Activated CD8-positive, alpha-beta memory T cell treated with anti-CD3 and anti-CD28 coated beads, Interleukin-2, amount 10 ng/mL, durations not matched to agents 7 days and 5 days (primary cell): Measurements from ENCODE around the gene MYLK3. TPM values are rescaled to one million over a fixed set of nuclear protein-coding genes. Genes with fewer than 3 reads are reported as not detected.
"Not testable (repeated sequence)": the region's sequence is repeated elsewhere in the genome, so short reads cannot be mapped to it uniquely, and the experiment has no call there.

ENCODE experiments used
- ATAC-seq: fragments of 150-1000 bp; cut with Tn5 transposase; one replicate; pipeline ENCODE4 v1.10.0; 2021; ENCODE audit warnings: moderate library complexity
- CTCF ChIA-PET: fragments of 350-600 bp; sonication (Branson Sonifier 250); formaldehyde crosslinking; loops from one replicate; lab custom pipeline; 2021; ENCODE audit warnings: antibody characterized with exemption; lab: Charles Lee
- DNase-seq: peaks from one replicate; pipeline ENCODE4 v3.0.0-alpha.2; 2020
- H3K27ac Mint-ChIP-seq: one replicate; pipeline ENCODE4 v1.8.0; 2021; ENCODE audit warnings: mild to moderate bottlenecking, mixed read lengths
- H3K27me3 Mint-ChIP-seq: one replicate; pipeline ENCODE4 v1.8.0; 2021; ENCODE audit warnings: mixed read lengths
- H3K36me3 Mint-ChIP-seq: one replicate; pipeline ENCODE4 v1.8.0; 2021; ENCODE audit warnings: mild to moderate bottlenecking, mixed read lengths
- H3K4me1 Mint-ChIP-seq: one replicate; pipeline ENCODE4 v1.8.0; 2021; ENCODE audit warnings: mixed read lengths
- H3K4me3 Mint-ChIP-seq: one replicate; pipeline ENCODE4 v1.8.0; 2021; ENCODE audit warnings: mild to moderate bottlenecking, moderate library complexity, mixed read lengths
- H3K9me3 Mint-ChIP-seq: one replicate; pipeline ENCODE4 v1.8.0; 2022; ENCODE audit warnings: low read depth, mixed read lengths
- total RNA-seq, 2 experiments: library from RNA; stranded (reverse); gene quantifications; one replicate each; pipeline ENCODE4 v1.2.3, GENCODE V29; 2021

The MYLK3 gene
- total RNA-seq, 2 experiments from 2014 or later: not detected

DNA sequence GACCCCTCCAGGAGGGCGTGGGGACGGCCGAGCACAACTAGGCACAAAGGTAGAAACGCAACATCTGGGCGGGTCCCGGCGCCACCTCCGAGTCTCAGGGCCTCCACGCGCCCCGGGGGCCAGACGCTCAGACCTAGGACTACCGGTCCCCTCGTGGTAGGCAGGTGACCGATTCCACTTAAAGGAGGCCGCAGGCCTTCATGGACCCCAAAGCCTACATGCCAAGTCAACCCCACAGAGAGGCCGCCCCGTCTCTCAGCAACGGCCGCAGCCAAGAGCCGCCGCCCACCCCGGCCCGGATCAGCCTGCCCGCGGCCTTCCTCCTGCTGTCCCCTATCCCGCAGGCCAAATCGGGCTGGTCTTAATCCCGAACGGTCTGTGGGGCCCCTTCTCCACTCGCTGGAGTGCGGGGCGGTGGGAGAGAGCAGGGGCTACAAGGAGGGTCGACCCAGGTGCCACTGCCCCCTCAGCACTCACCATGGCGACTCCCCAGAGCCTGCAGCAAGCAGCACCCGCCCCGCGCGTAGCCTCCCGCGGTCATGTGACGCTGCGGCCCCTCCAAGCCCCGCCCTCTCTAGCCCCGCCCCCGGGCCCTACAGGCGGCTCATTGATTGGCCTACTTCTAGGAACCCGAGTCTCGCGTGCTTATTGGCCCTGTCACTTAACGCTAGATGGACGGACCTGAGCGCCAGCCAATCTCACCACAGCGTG lies 59.3 kb downstream of the MYLK3 start, which contains the start of gene VPS35:
Gene VPS35, minus strand, starts transcription at position 525 of the 711 bp plus-strand sequence. Its CDS starts 45 bp downstream, at position 480.
- peaks cover 54% of the 10 kb centered on the region for H3K4me1 Mint-ChIP-seq
- CTCF ChIA-PET: interaction anchor here (1.2 to 2.5 kb wide), 2 partner anchors 10 to 15 kb away, joined by 3 to 14 read pairs; no protein-coding TSS in a partner anchor
- peak; percentile 100 for DNase-seq

DNA sequence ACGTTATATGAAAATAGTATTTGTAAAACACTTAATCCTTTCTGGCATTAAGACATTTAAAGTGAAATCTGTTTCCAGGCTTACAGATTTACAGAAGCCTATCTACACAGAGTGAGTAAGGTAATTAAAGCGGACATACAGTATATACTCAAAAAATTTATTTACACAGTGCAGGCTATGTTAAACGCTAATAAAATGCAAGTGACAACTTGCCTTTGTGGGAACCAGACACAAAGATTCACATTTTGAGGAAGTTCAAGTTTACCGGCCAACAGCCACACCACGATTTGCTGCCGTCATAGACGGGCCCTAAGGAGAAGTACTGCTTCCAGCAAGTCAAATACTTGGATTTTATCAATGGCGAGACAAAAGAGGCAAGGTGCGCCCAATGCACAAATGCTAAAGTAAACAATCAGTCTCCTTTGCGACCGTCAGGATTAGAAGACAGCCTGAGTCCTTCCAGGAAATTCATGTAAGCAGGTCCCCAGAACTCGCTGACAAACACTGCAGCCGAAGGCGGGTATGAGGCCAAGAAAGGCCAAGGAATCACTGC lies 60.0 kb downstream of the MYLK3 start:
- DNase-seq: no peak
- H3K27me3 Mint-ChIP-seq: no peaks in the 10 kb centered on the region
- no peak for ATAC-seq
- no peaks in the 10 kb centered on the region for H3K9me3 Mint-ChIP-seq
- H3K36me3 Mint-ChIP-seq: peaks cover 20% of the 10 kb centered on the region
- H3K4me1 Mint-ChIP-seq: peaks cover 57% of the 10 kb centered on the region
- no peak overlapping the region for H3K4me3 Mint-ChIP-seq
- no peak overlapping the region for H3K27ac Mint-ChIP-seq
- CTCF ChIA-PET: interaction anchor here (2.2 kb wide), 1 partner anchor 15 kb away, joined by 12 read pairs; no protein-coding TSS in a partner anchor

More for the DNA sequence above, 59.3 kb downstream of the MYLK3 start, which contains the start of gene VPS35:
- Mint-ChIP-seq H3K4me3 (no peak within 1 kb of the TSS), H3K27ac (no peak within 1 kb of the TSS), H3K36me3 (peaks cover 22% of the 10 kb centered on the region), H3K9me3 (no peaks in the 10 kb centered on the region), H3K27me3 (no peaks in the 10 kb centered on the region)
- peak; percentile 91 for ATAC-seq

DNA sequence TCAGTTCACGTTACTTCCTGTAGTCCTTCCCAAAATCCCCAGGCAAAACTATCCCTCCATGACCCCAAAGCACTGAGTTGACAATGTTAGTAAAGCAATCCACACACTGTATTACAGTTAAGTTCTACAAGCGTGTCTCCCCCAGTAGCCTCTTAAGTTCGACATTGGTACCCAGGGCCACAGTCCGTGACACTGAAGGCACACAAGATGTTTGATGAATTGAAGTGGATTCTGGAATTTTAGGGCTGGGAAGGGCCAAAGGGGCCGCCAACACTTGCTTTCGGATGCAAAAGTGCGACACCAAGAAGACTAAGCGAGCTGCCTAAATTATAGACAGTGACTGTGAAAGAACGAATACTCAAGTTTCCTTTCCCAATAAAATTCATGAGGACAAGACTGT lies 60.7 kb downstream of the MYLK3 start:
- no peak overlapping the region for H3K4me3 Mint-ChIP-seq
- H3K27ac Mint-ChIP-seq: no peak overlapping the region
- H3K27me3 Mint-ChIP-seq: no peaks in the 10 kb centered on the region
- H3K9me3 Mint-ChIP-seq: no peaks in the 10 kb centered on the region
- no peak for DNase-seq
- no peak for ATAC-seq
- H3K36me3 Mint-ChIP-seq: peaks cover 15% of the 10 kb centered on the region
- CTCF ChIA-PET: interaction anchor here (2.2 kb wide), 1 partner anchor 14 kb away, joined by 12 read pairs; no protein-coding TSS in a partner anchor
- H3K4me1 Mint-ChIP-seq: peaks cover 55% of the 10 kb centered on the region

DNA sequence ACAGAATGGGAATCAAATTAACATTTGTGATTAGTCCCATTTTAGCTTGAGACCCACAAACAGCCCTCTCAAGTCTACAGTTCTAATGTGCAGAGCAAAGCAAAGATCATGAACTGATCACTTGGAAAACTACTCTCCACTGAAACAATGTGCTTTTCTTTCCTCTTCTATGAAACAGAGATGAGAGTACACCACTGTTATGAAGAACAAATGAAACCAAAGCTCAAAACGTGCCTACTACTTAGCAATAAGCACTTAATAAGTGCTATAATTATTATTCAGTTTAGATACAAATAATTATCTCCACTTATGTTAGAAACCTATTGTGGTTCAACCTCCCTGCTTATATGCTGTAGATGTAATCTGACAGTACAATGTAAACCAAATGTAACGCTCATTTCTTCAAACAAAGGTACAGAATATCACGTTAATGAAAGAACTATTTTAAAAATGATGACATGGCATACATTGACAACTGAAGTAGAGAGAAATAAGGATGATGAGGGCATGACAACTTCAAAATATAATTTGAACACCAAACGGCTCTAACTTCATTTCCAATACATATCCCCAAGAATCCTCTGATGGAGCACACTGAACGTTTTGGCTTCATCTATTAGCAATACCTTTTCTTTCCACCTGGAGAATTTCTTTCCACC lies 61.2 kb downstream of the MYLK3 start:
- Mint-ChIP-seq H3K27ac (no peak overlapping the region), H3K36me3 (peaks cover 11% of the 10 kb centered on the region), H3K27me3 (no peaks in the 10 kb centered on the region), H3K4me1 (peaks cover 50% of the 10 kb centered on the region), H3K9me3 (no peaks in the 10 kb centered on the region), H3K4me3 (no peak overlapping the region)
- CTCF ChIA-PET: interaction anchor here (1.1 to 2.2 kb wide), 2 partner anchors 11 to 13 kb away, joined by 5 to 12 read pairs; no protein-coding TSS in a partner anchor
- no peak for DNase-seq
- no peak for ATAC-seq

DNA sequence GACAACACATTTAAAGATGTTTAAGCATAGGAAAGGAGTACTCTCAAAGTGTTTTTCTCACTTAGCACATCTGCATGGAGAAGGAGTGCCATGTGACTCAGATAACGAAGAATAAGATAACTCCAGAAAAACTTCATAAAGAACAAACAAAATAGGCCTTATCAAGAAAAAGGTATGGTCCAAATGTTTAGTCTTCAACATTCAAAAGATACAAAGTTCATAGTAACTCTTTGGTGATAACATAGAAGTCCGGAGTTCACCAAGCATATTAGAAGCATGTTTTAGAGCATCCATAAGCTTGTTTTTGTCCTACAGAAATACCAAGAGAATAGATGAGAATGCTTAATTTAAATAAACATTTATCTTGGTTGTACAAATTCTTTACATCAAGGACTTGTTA lies 66.3 kb downstream of the MYLK3 start:
- peaks cover 23% of the 10 kb centered on the region for H3K4me1 Mint-ChIP-seq
- ATAC-seq, H3K27ac Mint-ChIP-seq, DNase-seq, H3K27me3 Mint-ChIP-seq, H3K4me3 Mint-ChIP-seq, H3K9me3 Mint-ChIP-seq, CTCF ChIA-PET: not testable (repeated sequence)
- H3K36me3 Mint-ChIP-seq: peaks cover 21% of the 10 kb centered on the region

DNA sequence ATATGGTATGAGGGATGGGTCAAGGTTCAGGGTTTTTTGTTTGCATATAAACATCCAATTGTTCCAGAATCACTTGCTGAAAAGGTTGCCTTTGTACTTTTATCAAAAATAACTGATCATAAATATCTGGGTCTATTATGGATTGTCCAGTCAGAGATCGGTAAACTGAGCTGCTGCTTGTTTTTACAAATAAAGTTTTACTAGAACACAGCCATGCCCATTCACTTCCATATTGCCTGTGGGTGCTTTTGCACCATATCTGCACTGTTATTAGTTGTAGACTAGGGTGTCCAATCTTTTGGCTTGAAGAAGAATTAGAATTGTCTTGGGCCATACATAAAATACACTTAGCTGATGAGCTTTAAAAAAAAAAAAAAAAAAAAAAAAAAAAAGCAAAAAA lies 70.2 kb downstream of the MYLK3 start:
- H3K27ac Mint-ChIP-seq, H3K4me1 Mint-ChIP-seq, H3K9me3 Mint-ChIP-seq, DNase-seq, H3K27me3 Mint-ChIP-seq, H3K4me3 Mint-ChIP-seq, ATAC-seq: not testable (repeated sequence)
- CTCF ChIA-PET: interaction anchor here (0.6 to 1.2 kb wide), 2 partner anchors 225 to 232 kb away, joined by 3 read pairs; no protein-coding TSS in a partner anchor
- H3K36me3 Mint-ChIP-seq: peaks cover 42% of the 10 kb centered on the region

DNA sequence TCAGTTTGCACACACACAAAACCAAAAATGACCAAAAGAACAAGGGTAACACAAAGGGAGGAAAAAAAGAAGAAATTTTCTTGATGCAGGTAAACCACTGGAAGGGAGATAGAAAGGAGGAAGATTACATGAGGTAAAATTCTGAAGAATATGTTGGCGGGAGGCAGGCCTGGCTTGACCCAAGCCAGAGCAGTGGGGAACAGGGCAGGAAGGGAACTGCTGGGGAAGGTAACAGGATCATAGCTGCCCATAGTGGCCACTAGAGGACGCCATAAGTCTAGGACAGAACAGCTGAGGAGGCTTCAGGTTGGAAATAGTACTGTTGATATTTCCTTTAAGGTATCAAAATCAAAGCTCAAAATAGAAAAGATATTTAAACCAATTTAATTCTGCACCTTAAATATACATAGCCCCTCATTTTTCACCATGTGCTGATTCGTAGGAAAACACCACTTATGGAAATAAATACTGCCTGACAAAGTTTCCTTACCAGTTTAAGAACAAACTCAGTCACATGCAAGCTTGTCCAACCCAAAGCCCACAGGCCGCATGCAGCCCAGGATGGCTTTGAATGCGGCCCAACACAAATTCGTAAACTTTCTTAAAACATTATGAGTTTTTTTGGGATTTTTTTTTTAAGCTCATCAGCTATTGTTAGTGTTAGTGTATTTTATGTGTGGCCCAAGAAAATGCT lies 74.7 kb downstream of the MYLK3 start:
- no peaks in the 10 kb centered on the region for H3K4me1 Mint-ChIP-seq
- peak; percentile 97 for ATAC-seq
- DNase-seq: peak; percentile 66
- H3K27me3 Mint-ChIP-seq: no peaks in the 10 kb centered on the region
- H3K27ac Mint-ChIP-seq: no peak overlapping the region
- peaks cover 44% of the 10 kb centered on the region for H3K36me3 Mint-ChIP-seq
- H3K9me3 Mint-ChIP-seq: no peaks in the 10 kb centered on the region
- no peak overlapping the region for H3K4me3 Mint-ChIP-seq
- CTCF ChIA-PET: interaction anchor here (0.6 to 3.1 kb wide), 31 partner anchors 10 to 1491 kb away, joined by 3 to 27 read pairs (median 4); partner anchors contain the start of genes GPT2, ORC6 and SHCBP1

DNA sequence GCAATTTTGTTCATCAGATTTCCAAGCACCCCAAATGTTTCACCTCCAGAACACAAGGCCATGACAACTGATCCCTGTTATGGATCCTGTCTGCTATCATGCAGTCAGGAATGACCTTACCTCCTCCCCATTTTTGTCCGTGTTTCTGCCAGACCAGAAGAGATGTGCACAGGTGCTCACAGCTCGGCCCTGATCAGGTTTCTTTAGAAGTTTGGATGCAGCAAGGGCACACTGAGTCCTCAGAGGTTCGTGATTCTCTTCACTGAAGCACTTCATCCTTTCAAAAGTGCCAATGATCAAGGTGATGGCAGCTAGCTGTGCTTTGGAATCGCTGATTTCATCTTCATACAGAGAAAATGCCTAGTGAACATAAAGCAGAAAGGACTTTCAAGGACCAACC lies 86.0 kb downstream of the MYLK3 start:
- Mint-ChIP-seq H3K27me3 (no peaks in the 10 kb centered on the region), H3K4me1 (peaks cover 17% of the 10 kb centered on the region), H3K4me3 (no peak overlapping the region), H3K36me3 (peaks cover 50% of the 10 kb centered on the region), H3K27ac (no peak overlapping the region), H3K9me3 (no peaks in the 10 kb centered on the region)
- no peak for DNase-seq
- CTCF ChIA-PET: interaction anchor here (1.8 kb wide), 1 partner anchor 12 kb away, joined by 9 read pairs; no protein-coding TSS in a partner anchor
- no peak for ATAC-seq

DNA sequence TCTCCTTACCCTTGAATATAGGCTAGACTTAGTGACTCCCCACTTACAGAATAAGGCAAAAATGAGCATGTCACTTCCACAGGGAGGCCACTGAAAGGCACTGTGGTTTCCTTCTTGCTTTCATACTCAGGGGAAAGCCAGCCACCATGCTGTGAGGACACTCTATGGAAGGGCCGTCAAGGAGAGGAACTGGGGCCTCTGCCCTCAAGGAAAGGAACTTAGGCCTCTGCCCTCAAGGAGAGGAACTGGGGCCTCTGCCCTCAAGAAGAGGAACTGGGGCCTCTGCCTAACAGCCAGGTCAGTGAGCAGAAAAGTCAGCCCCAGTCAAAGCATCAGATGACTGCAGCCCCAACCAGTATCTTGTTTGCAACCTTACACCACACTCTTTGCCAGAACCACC lies 89.2 kb downstream of the MYLK3 start:
- H3K27ac Mint-ChIP-seq: peak overlapping the region; percentile 77
- H3K9me3 Mint-ChIP-seq: no peaks in the 10 kb centered on the region
- CTCF ChIA-PET: interaction anchor here (1.5 to 2.7 kb wide), 3 partner anchors 10 to 271 kb away, joined by 6 to 7 read pairs (median 7); no protein-coding TSS in a partner anchor
- H3K27me3 Mint-ChIP-seq: no peaks in the 10 kb centered on the region
- ATAC-seq (peak; percentile 85), DNase-seq (peak; percentile 61)
- H3K4me1 Mint-ChIP-seq: peaks cover 17% of the 10 kb centered on the region
- H3K4me3 Mint-ChIP-seq: no peak overlapping the region
- H3K36me3 Mint-ChIP-seq: peaks cover 42% of the 10 kb centered on the region

Other genes with a start within 250 kb of the MYLK3 start
- 10 to 100 TPM; 53.1 to 60.6 TPM for gene SHCBP1, start 127.0 kb downstream of the MYLK3 start, total RNA-seq
- gene VPS35, start 59.2 kb downstream of the MYLK3 start, total RNA-seq: 10 to 100 TPM; 58.8 to 87.2 TPM
- gene ORC6, start 58.7 kb downstream of the MYLK3 start, total RNA-seq: 10 to 100 TPM; 59.0 to 61.3 TPM
- gene C16orf87, start 82.8 kb upstream of the MYLK3 start, total RNA-seq: 10 to 100 TPM; 13.3 to 19.1 TPM
- gene GPT2, start 136.0 kb upstream of the MYLK3 start, total RNA-seq: 10 to 100 TPM in 1 of 2 experiments, 1 to 10 TPM in 1; 9.6 to 21.4 TPM
- gene DNAJA2, start 225.3 kb upstream of the MYLK3 start, total RNA-seq: 10 to 100 TPM; 55.6 to 70.2 TPM